ENCODE results near the gene MRPS35.

Gene MRPS35

GRCh38 chr12:27710592-27711316 is at the start of gene MRPS35:
MRPS35 (plus strand) TSS chr12:27710832; CDS start chr12:27710844, 12 bp downstream.
- H3K4me3 Mint-ChIP-seq, result peak within 1 kb of the TSS; percentile 93 to 97 (median 94)
- no peaks in the 10 kb centered on the region for H3K27me3 Mint-ChIP-seq (ENCODE audit: low read depth)
- no peaks in the 10 kb centered on the region for H3K9me3 Mint-ChIP-seq
- no peak for TF ChIP-seq CTCF (IDR thresholded peaks at IDR 0.05; ENCODE audit: unreplicated experiment in 3 of 3)
- H3K27ac Mint-ChIP-seq, result peak within 1 kb of the TSS; percentile 96 to 98 (median 97)
- peaks cover 19% of the 10 kb centered on the region for H3K36me3 Mint-ChIP-seq (ENCODE audit: low read depth)
- H3K4me1 Mint-ChIP-seq, result peaks cover 25% of the 10 kb centered on the region

GRCh38 chr12:27665704-27666103 is 44.9 kb upstream of the MRPS35 start:
- H3K27me3 Mint-ChIP-seq (ENCODE audit: low read depth), result no peaks in the 10 kb centered on the region
- TF ChIP-seq CTCF (IDR thresholded peaks at IDR 0.05; ENCODE audit: unreplicated experiment in 3 of 3), result no peak
- H3K9me3 Mint-ChIP-seq, result no peaks in the 10 kb centered on the region
- peaks cover 75% of the 10 kb centered on the region for H3K36me3 Mint-ChIP-seq (ENCODE audit: low read depth)
- no peak overlapping the region for H3K4me3 Mint-ChIP-seq
- H3K4me1 Mint-ChIP-seq, result no peaks in the 10 kb centered on the region
- no peak overlapping the region for H3K27ac Mint-ChIP-seq

GRCh38 chr12:27666510-27666909 is 44.1 kb upstream of the MRPS35 start:
- H3K27me3 Mint-ChIP-seq (ENCODE audit: low read depth), result no peaks in the 10 kb centered on the region
- no peaks in the 10 kb centered on the region for H3K9me3 Mint-ChIP-seq

GRCh38 chr12:27667540-27667939 is 43.1 kb upstream of the MRPS35 start:
- peaks cover 5% of the 10 kb centered on the region for H3K4me1 Mint-ChIP-seq

More at GRCh38 chr12:27666510-27666909, 44.1 kb upstream of the MRPS35 start:
- H3K4me1 Mint-ChIP-seq, result no peaks in the 10 kb centered on the region
- H3K27ac Mint-ChIP-seq, result no peak overlapping the region
- no peak overlapping the region for H3K4me3 Mint-ChIP-seq
- peaks cover 74% of the 10 kb centered on the region for H3K36me3 Mint-ChIP-seq (ENCODE audit: low read depth)
- no peak for TF ChIP-seq CTCF (IDR thresholded peaks at IDR 0.05; ENCODE audit: unreplicated experiment in 3 of 3)

GRCh38 chr12:27672051-27672450 is 38.6 kb upstream of the MRPS35 start:
- H3K4me1 Mint-ChIP-seq, result peaks cover 11% of the 10 kb centered on the region
- H3K9me3 Mint-ChIP-seq, result no peaks in the 10 kb centered on the region
- H3K4me3 Mint-ChIP-seq, result no peak overlapping the region
- H3K27ac Mint-ChIP-seq, result peak overlapping the region in 1 of 3 experiments; percentile 27
- H3K27me3 Mint-ChIP-seq (ENCODE audit: low read depth), result no peaks in the 10 kb centered on the region
- TF ChIP-seq CTCF (IDR thresholded peaks at IDR 0.05; ENCODE audit: unreplicated experiment in 3 of 3), result no peak
- peaks cover 59% of the 10 kb centered on the region for H3K36me3 Mint-ChIP-seq (ENCODE audit: low read depth)

More at GRCh38 chr12:27667540-27667939, 43.1 kb upstream of the MRPS35 start:
- Mint-ChIP-seq H3K36me3 (ENCODE audit: low read depth) (peaks cover 71% of the 10 kb centered on the region), H3K27ac (no peak overlapping the region), H3K4me3 (no peak overlapping the region), H3K9me3 (no peaks in the 10 kb centered on the region), H3K27me3 (ENCODE audit: low read depth) (no peaks in the 10 kb centered on the region)
- TF ChIP-seq CTCF (IDR thresholded peaks at IDR 0.05; ENCODE audit: unreplicated experiment in 3 of 3), result no peak

- Mint-ChIP-seq H3K9me3 (no peaks in the 10 kb centered on the region), H3K4me3 (no peak overlapping the region), H3K4me1 (peaks cover 11% of the 10 kb centered on the region), H3K36me3 (ENCODE audit: low read depth) (peaks cover 59% of the 10 kb centered on the region), H3K27ac (no peak overlapping the region), H3K27me3 (ENCODE audit: low read depth) (no peaks in the 10 kb centered on the region)
- no peak for TF ChIP-seq CTCF (IDR thresholded peaks at IDR 0.05; ENCODE audit: unreplicated experiment in 3 of 3)
These were observed 38.0 kb upstream of the MRPS35 start for GRCh38 chr12:27672643-27673042.
